ENCODE measurements around the gene RND3.

The RND3 gene

DNA sequence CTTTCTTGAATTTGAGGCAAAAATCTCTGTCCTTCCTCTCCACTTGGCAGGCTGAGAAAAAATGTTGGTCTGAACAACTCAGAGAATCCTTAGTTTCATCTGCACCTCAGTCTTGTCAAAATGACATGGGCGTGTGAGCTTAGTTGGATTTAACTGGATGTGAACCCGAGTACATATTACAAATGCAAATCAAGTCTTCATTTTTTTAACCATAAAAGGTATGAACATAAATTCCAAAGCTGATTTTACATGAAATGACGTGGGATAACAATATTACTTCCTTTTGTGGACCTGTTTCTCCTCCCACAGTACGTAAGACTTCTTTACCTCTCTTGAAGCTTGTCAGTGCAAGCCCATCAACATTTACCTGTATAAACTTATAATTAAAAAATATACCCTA is 32.6 kb upstream of the RND3 start:
- TF ChIP-seq, protein P1, sequence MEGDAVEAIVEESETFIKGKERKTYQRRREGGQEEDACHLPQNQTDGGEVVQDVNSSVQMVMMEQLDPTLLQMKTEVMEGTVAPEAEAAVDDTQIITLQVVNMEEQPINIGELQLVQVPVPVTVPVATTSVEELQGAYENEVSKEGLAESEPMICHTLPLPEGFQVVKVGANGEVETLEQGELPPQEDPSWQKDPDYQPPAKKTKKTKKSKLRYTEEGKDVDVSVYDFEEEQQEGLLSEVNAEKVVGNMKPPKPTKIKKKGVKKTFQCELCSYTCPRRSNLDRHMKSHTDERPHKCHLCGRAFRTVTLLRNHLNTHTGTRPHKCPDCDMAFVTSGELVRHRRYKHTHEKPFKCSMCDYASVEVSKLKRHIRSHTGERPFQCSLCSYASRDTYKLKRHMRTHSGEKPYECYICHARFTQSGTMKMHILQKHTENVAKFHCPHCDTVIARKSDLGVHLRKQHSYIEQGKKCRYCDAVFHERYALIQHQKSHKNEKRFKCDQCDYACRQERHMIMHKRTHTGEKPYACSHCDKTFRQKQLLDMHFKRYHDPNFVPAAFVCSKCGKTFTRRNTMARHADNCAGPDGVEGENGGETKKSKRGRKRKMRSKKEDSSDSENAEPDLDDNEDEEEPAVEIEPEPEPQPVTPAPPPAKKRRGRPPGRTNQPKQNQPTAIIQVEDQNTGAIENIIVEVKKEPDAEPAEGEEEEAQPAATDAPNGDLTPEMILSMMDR (IDR thresholded peaks at IDR 0.05; ENCODE audit: extremely low read depth, insufficient read depth, missing control alignments) = no peak
- DNase-seq (ENCODE audit: low spot score) = no peak
- in situ Hi-C loops (cut with MboI; ENCODE audit: low pct_unique_long_range_greater_than_20kb, low sequenced_read_pairs, unreplicated experiment) = no loop called here

DNA sequence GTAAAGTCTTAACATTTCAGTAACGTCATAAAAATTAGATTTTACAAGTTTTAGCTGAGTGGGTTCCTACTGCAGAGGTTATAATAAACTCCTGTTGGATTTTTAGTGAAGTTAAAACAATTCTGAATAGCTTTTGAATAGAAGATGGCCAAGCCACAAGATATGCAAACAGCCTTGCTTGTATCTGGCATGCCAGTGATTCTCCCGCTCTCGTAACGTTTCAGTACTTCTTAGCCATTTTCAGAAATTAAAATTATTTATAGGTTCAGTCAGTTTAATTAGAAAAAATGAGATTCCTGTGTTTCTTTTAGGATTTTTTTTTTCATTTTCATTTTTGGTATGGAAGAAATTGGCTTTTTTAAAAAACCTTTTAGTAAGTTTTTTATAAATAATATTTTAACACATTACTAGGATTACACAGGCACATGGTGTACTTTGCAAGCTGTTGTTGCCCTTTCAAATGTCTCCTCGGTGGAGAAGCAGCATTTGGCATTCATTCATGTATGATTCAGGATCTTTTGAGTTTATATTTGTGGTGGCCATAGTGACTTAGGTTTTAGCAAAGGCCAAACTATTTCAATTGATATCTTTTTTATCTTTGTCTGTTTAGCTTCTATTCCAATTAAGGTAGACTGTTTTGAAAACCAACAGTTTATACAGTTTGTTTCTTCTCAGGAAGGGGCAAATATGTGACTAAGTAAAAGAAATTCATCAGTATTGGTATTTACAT is 30.6 kb upstream of the RND3 start:
- DNase-seq (ENCODE audit: low spot score) = no peak
- TF ChIP-seq, protein P1 (IDR thresholded peaks at IDR 0.05; ENCODE audit: extremely low read depth, insufficient read depth, missing control alignments) = no peak
- in situ Hi-C loops (cut with MboI; ENCODE audit: low pct_unique_long_range_greater_than_20kb, low sequenced_read_pairs, unreplicated experiment) = no loop called here

DNA sequence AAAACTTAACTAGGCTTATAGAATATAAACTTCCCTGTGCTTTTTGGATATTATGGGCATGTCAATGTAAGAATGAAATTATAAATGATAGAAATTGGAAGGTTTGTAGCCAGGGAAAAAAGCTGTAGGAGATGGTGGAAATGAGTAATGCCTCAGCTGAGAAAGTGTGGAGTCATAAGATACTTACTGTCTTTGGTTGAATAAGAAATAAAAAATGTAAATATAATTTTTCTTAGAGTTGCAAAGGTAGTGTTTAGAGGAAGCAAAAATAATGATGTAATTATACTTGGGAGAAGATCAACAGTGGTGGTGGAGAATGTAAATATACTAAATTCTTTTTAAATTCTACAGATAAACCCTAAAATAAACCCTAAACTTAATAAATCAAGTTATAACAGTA is 26.2 kb upstream of the RND3 start:
- TF ChIP-seq, protein P1 (IDR thresholded peaks at IDR 0.05; ENCODE audit: extremely low read depth, insufficient read depth, missing control alignments) = no peak
- DNase-seq (ENCODE audit: low spot score) = no peak
- in situ Hi-C loops (cut with MboI; ENCODE audit: low pct_unique_long_range_greater_than_20kb, low sequenced_read_pairs, unreplicated experiment) = no loop called here

DNA sequence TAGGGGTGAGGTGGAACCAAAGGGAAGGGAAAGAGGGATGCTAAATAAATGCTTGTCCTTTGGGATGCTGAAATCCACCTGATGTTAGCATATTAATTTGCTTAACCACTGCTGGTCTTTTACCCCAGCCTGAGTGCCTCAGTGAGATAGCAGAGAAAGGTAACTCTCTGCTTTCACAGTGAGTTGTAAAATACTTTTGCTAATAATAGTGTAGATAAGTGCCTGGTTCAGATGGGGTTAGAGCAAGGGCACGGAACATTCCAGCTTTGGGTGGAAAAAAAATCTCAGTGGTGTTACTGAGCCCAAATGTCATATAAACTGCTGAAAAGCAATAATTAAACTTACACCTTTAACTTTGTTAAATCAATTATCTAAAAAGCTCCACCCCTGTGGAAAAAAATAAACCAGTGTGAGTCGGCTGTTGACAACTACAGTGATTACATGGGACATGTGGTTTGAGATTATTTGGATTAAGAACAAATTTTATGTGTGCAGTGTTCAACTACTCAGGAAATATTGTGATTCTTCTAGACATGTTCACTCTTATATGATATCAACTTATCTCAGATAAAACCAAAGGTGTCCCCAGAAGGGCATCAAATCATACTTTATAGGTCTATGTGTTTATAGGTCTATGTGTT is 21.1 kb upstream of the RND3 start:
- in situ Hi-C loops (cut with MboI; ENCODE audit: low pct_unique_long_range_greater_than_20kb, low sequenced_read_pairs, unreplicated experiment) = no loop called here
- DNase-seq (ENCODE audit: low spot score) = no peak
- TF ChIP-seq, protein P1 (IDR thresholded peaks at IDR 0.05; ENCODE audit: extremely low read depth, insufficient read depth, missing control alignments) = no peak

DNA sequence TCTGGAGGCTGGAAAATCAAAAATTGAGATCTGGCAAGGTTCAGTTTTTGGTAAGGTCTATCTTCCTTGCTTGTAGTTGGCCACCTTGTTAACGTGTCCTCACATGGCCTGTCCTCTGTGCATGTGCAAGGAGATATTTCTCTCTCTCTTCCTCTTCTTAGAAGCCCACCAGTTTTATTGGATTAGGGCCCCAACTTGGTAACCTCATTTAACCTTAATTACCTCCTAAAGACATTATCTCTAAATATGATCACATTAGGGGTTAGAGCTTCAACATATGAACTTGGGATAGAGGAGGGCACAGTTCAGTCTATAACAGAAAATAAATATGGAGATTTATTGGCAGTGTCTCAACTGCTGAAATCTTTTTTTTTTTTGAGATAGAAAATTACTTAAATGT is 19.6 kb upstream of the RND3 start:
- in situ Hi-C loops (cut with MboI; ENCODE audit: low pct_unique_long_range_greater_than_20kb, low sequenced_read_pairs, unreplicated experiment) = no loop called here
- TF ChIP-seq, protein P1 (IDR thresholded peaks at IDR 0.05; ENCODE audit: extremely low read depth, insufficient read depth, missing control alignments) = no peak
- no peak for DNase-seq (ENCODE audit: low spot score)

DNA sequence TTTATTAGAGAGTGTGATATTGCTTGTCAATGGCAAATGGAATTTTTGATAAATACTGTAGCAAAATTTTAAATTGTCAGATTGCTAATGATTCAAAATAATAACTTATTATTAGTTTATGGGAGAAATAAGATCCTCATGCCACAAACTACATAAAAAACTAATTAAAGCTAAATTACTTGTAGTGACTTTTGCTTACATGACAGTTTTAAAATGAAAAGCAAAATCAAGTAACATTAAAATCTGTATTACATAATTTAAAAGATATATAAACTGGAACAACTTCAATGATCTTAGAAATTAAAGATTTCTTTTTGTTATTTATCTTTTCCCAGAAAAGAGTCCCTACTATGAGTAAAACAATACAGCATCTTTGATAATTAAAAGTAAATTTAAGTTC is 17.7 kb upstream of the RND3 start:
- in situ Hi-C loops (cut with MboI; ENCODE audit: low pct_unique_long_range_greater_than_20kb, low sequenced_read_pairs, unreplicated experiment) = no loop called here
- TF ChIP-seq, protein P1 (IDR thresholded peaks at IDR 0.05; ENCODE audit: extremely low read depth, insufficient read depth, missing control alignments) = no peak
- DNase-seq (ENCODE audit: low spot score) = no peak

Data from GM13977 (cell line).